ENCODE measurements around the gene DHX35. TPM values are rescaled to one million over a fixed set of nuclear protein-coding genes. Genes with fewer than 3 reads are reported as not detected.

DHX35 gene
- 10 to 100 TPM in 1 of 4 donors, 1 to 10 TPM in 3; 8.2 to 10.8 (median 9.3) TPM for total RNA-seq

- ATAC-seq (peak; percentile 97 to 98), DNase-seq (peak; percentile 96)
- Histone ChIP-seq H3K4me3 (peak within 1 kb of the TSS; percentile 94 to 99 (median 96)), H3K9me3 (no peaks in the 10 kb centered on the region), H3K4me1 (peaks cover 15 to 20% of the 10 kb centered on the region in 2 donors), H3K27ac (peak within 1 kb of the TSS; percentile 95 to 98 (median 96)), H3K36me3 (no peaks in the 10 kb centered on the region), H3K27me3 (no peaks in the 10 kb centered on the region)
- intact Hi-C loops (cut with DNase I; ENCODE audit: low total_unique reads) (loop anchor here (2.0 kb wide), 1 partner anchor 35 kb away; the partner anchor contains the start of gene FAM83D), in situ Hi-C loops (cut with MboI; ENCODE audit: low sequenced_read_pairs in 4 of 4) (no loop called here)
- TF ChIP-seq, protein P1, sequence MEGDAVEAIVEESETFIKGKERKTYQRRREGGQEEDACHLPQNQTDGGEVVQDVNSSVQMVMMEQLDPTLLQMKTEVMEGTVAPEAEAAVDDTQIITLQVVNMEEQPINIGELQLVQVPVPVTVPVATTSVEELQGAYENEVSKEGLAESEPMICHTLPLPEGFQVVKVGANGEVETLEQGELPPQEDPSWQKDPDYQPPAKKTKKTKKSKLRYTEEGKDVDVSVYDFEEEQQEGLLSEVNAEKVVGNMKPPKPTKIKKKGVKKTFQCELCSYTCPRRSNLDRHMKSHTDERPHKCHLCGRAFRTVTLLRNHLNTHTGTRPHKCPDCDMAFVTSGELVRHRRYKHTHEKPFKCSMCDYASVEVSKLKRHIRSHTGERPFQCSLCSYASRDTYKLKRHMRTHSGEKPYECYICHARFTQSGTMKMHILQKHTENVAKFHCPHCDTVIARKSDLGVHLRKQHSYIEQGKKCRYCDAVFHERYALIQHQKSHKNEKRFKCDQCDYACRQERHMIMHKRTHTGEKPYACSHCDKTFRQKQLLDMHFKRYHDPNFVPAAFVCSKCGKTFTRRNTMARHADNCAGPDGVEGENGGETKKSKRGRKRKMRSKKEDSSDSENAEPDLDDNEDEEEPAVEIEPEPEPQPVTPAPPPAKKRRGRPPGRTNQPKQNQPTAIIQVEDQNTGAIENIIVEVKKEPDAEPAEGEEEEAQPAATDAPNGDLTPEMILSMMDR (IDR thresholded peaks at IDR 0.05 in 4 of 5, conservative IDR thresholded peaks at IDR 0.05 in 1 of 5), result peak in 2 of 5 experiments; percentile 28 to 40
- TF ChIP-seq POLR2A (IDR thresholded peaks at IDR 0.05), result peak in 1 of 2 donors; percentile 19
These were observed at the start of gene DHX35 for GRCh38 chr20:38962044-38962927. TSS of gene DHX35 (plus strand) at chr20:38962344. CDS start at chr20:38962368, 24 bp downstream.

DNA sequence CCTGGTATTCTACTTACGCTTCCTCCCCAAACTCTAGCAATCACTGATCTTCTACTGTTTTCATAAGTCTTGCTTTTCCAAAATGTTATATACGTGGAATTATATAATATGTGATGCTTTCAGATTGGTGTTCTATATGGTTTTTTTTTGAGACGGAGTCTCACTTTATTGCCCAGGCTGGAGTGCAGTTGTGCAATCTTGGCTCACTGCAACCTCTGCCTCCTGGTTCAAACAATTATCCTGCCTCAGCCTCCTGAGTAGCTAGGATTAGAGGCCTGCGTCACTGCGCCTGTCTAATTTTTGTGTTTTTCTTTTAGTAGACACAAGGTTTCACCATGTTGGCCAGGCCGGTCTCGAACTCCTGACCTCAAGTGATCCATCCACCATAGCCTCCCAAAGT, 46.8 kb upstream of the DHX35 start:
- H3K27ac ChIP-seq, result no peak overlapping the region
- peaks cover 0 to 8% (median 0%) of the 10 kb centered on the region in 3 donors for H3K27me3 ChIP-seq
- in situ Hi-C loops (cut with MboI; ENCODE audit: low sequenced_read_pairs in 4 of 4) (no loop called here), intact Hi-C loops (cut with DNase I; ENCODE audit: low total_unique reads) (no loop called here)
- DNase-seq (no peak), ATAC-seq (no peak)
- no peaks in the 10 kb centered on the region for H3K4me1 ChIP-seq
- H3K36me3 ChIP-seq, result no peaks in the 10 kb centered on the region
- H3K4me3 ChIP-seq, result no peak overlapping the region
- no peak for TF ChIP-seq POLR2A (IDR thresholded peaks at IDR 0.05)
- TF ChIP-seq, protein P1 (IDR thresholded peaks at IDR 0.05 in 4 of 5, conservative IDR thresholded peaks at IDR 0.05 in 1 of 5), result no peak
- H3K9me3 ChIP-seq, result no peaks in the 10 kb centered on the region

DNA sequence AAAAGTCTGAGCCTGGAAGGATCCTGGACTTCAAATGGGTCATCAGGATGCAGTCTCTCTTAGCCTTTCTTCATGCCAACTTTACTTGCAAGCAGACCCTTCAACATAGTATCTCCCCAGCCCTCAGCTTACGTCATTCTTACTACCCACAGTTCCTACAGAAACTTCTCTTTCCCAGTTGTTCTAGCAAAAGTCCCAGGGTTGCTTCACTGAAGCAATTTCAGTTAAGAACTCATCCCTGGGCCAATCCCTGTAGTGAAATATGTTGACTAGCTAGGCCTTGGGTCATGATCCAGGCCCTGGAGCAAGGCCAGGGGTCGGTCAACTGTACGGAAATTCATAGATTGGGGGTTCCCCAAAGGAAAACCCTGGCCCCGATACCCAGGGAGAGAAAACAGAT, 44.5 kb upstream of the DHX35 start:
- Histone ChIP-seq H3K36me3 (no peaks in the 10 kb centered on the region), H3K9me3 (no peaks in the 10 kb centered on the region), H3K4me1 (no peaks in the 10 kb centered on the region), H3K27ac (no peak overlapping the region), H3K27me3 (peaks cover 0 to 7% (median 0%) of the 10 kb centered on the region in 3 donors), H3K4me3 (no peak overlapping the region)
- DNase-seq (no peak), ATAC-seq (no peak)
- intact Hi-C loops (cut with DNase I; ENCODE audit: low total_unique reads), result no loop called here
- TF ChIP-seq, protein P1 (IDR thresholded peaks at IDR 0.05 in 4 of 5, conservative IDR thresholded peaks at IDR 0.05 in 1 of 5), result no peak
- TF ChIP-seq POLR2A (IDR thresholded peaks at IDR 0.05), result no peak
- in situ Hi-C loops (cut with MboI; ENCODE audit: low sequenced_read_pairs in 4 of 4), result no loop called here

DNA sequence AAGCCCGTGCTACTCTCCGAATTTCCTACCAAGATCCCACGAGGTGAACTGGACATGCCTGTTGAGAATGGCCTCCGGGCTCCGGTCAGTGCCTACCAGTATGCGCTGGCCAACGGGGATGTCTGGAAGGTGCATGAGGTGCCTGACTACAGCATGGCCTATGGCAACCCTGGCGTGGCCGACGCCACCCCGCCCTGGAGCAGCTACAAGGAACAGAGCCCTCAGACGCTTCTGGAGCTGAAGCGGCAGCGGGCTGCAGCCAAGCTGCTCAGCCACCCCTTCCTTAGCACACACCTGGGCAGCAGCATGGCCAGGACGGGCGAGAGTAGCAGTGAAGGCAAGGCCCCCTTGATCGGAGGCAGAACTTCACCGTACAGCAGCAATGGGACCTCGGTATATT, 44.0 kb upstream of the DHX35 start:
- in situ Hi-C loops (cut with MboI; ENCODE audit: low sequenced_read_pairs in 4 of 4), result no loop called here

More for the DNA sequence above, 44.0 kb upstream of the DHX35 start:
- TF ChIP-seq, protein P1 (IDR thresholded peaks at IDR 0.05 in 4 of 5, conservative IDR thresholded peaks at IDR 0.05 in 1 of 5), result no peak
- TF ChIP-seq POLR2A (IDR thresholded peaks at IDR 0.05), result no peak
- Histone ChIP-seq H3K27me3 (peaks cover 0 to 2% (median 0%) of the 10 kb centered on the region in 3 donors), H3K36me3 (no peaks in the 10 kb centered on the region), H3K27ac (no peak overlapping the region), H3K4me1 (no peaks in the 10 kb centered on the region), H3K9me3 (no peaks in the 10 kb centered on the region), H3K4me3 (no peak overlapping the region)
- ATAC-seq (no peak), DNase-seq (no peak)
- intact Hi-C loops (cut with DNase I; ENCODE audit: low total_unique reads), result no loop called here

Data from gastrocnemius medialis (tissue), 4 donors.